ENCODE data around the gene CYP4X1.
"Not testable (repeated sequence)": the region's sequence is repeated elsewhere in the genome, so short reads cannot be mapped to it uniquely, and the experiment has no call there.

Gene CYP4X1

GRCh38 chr1:47069080-47069479 is 45.6 kb downstream of the CYP4X1 start:
- DNase-seq (ENCODE audit: low read depth in 3 of 3) = not testable (repeated sequence)

GRCh38 chr1:47069509-47069908 is 46.0 kb downstream of the CYP4X1 start:
- not testable (repeated sequence) for DNase-seq (ENCODE audit: low read depth in 3 of 3)

DNA sequence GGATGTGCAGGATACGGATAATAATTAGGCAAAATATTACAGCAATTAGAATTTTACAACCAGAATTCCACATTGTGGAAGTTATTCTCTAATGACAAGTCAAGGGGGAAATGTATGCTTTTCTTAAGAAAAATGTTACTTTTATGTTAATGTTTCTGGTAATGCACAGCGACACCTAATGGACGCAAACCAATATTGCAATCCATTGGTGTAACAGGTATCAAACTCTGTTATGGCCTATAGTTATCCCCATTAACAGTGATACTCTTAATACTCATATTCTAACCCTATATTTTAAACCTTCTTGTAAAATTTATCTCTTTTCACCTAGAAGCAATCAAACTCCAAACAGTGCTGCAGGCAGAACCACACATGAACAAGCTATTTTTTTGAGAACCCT is 65.9 kb downstream of the CYP4X1 start:
- DNase-seq (ENCODE audit: low read depth in 3 of 3) = peak in 2 of 3 experiments; percentile 3 to 7

DNA sequence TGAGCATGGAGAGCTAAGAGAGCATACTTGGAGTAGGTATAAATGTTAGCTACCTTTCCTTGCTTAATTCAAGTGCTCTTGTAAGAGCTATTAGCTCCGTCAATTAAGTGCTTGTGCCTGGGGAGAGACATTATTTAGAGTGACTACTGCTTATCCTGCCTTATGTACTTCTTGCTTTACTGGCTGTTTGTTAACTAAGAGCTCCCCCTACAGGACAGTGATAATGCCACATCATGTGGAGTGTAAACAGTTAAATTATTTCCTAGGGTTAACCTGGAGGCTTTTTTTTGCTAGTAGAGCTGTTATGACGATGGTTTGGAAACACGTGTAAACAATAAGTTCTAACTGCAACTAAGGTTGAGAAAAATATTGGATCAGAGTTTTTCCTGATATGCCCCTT is 68.0 kb downstream of the CYP4X1 start:
- not testable (repeated sequence) for DNase-seq (ENCODE audit: low read depth in 3 of 3)

Data from stimulated activated CD4-positive, alpha-beta T cell treated with anti-CD3 and anti-CD28 coated beads, TNF-alpha, amount 100 ng/mL, for 24 hours (primary cell).